Gastroesophageal sphincter (tissue), 4 donors: ENCODE results near the gene ZNF627. TPM values are rescaled to one million over a fixed set of nuclear protein-coding genes. Genes with fewer than 3 reads are reported as not detected.
"Not testable (repeated sequence)": the region's sequence is repeated elsewhere in the genome, so short reads cannot be mapped to it uniquely, and the experiment has no call there.

Experiments
- ATAC-seq: fragments of 150-250 bp; one replicate; pipeline ENCODE4 v1.9.1; 2016; ENCODE audit warnings: mild to moderate bottlenecking, moderate library complexity
- H3K27ac ChIP-seq, 4 donors: fragments of 200-600 bp; sonication (generic) in 3 of 4; 1 replicate in 3 of 4; 2 replicates in 1 of 4; pipeline ENCODE4 v1.5.1; 2016 to 2019
- H3K27me3 ChIP-seq: fragments of 200-600 bp; sonication (generic); one replicate; pipeline ENCODE4 v1.5.1; 2019
- H3K36me3 ChIP-seq, 2 donors: fragments of 200-600 bp; sonication (generic); one replicate each; pipeline ENCODE4 v1.5.1; 2019; ENCODE audit warnings: control low read depth in 1 of 2
- H3K4me1 ChIP-seq, 3 donors: fragments of 200-600 bp; sonication (generic); 1 replicate in 2 of 3; 2 replicates in 1 of 3; pipeline ENCODE4 v1.5.1; 2016 to 2019; ENCODE audit warnings: control low read depth in 2 of 3
- H3K4me3 ChIP-seq, 2 donors: fragments of 200-600 bp; sonication (generic); one replicate each; pipeline ENCODE4 v1.5.1; 2019; ENCODE audit warnings: mild to moderate bottlenecking in 1 of 2, moderate library complexity in 1 of 2
- H3K9me3 ChIP-seq, 3 donors: fragments of 200-600 bp; sonication (generic); one replicate each; pipeline ENCODE4 v1.5.1; 2017 to 2019; ENCODE audit warnings: control low read depth in 2 of 3
- EP300 ChIP-seq: sonication (generic); formaldehyde crosslinking; IDR thresholded peaks from one replicate; pipeline ENCODE4 v1.6.1; 2017; ENCODE audit warnings: antibody characterized with exemption, mild to moderate bottlenecking
- POLR2A ChIP-seq, 2 donors: fragments of 450-650 bp; IDR thresholded peaks; one replicate each; pipeline ENCODE4 v1.6.1; 2017; ENCODE audit warnings: antibody characterized with exemption in 2 of 2, mild to moderate bottlenecking in 2 of 2, moderate library complexity in 1 of 2
- POLR2AphosphoS5 ChIP-seq: sonication (generic); formaldehyde crosslinking; IDR thresholded peaks from one replicate; pipeline ENCODE4 v1.6.1; 2017; ENCODE audit warnings: antibody characterized with exemption
- WGBS, 2 donors: methylation state at CpG; one replicate each; pipeline ENCODE4 v1.1.5; 2018; ENCODE audit warnings: low coverage in 1 of 2; 5-methylcytosine and 5-hydroxymethylcytosine counted together
- total RNA-seq, 4 donors: library from RNA; depleted of rRNA; stranded (reverse); fragments of >200 nt; gene quantifications; one replicate each; pipeline ENCODE4 v1.1.0, GENCODE V29; 2016
- TF ChIP-seq, protein P1 (sequence below), 4 experiments: fragments of 200-600 bp in 2 of 4; fragments of 450-650 bp in 2 of 4; sonication (generic) in 1 of 4; IDR thresholded peaks; one replicate each; pipeline ENCODE4 v1.5.1; 2017 to 2019; ENCODE audit warnings: antibody characterized with exemption in 4 of 4, mild to moderate bottlenecking in 2 of 4, moderate library complexity in 2 of 4

ZNF627 gene
- total RNA-seq, 4 donors from 2014 or later = 9.6 to 18.0 (median 10.4) TPM

- H3K9me3 ChIP-seq = peaks cover 0 to 14% (median 0%) of the 10 kb centered on the region in 3 donors
- no peaks in the 10 kb centered on the region for H3K4me1 ChIP-seq
- 90 to 95% methylated on average over 3 to 5 of the region's 5 CpGs for WGBS, 2 donors
- H3K27ac ChIP-seq = no peak overlapping the region
- TF ChIP-seq POLR2AphosphoS5 = no peak
- TF ChIP-seq, protein P1, sequence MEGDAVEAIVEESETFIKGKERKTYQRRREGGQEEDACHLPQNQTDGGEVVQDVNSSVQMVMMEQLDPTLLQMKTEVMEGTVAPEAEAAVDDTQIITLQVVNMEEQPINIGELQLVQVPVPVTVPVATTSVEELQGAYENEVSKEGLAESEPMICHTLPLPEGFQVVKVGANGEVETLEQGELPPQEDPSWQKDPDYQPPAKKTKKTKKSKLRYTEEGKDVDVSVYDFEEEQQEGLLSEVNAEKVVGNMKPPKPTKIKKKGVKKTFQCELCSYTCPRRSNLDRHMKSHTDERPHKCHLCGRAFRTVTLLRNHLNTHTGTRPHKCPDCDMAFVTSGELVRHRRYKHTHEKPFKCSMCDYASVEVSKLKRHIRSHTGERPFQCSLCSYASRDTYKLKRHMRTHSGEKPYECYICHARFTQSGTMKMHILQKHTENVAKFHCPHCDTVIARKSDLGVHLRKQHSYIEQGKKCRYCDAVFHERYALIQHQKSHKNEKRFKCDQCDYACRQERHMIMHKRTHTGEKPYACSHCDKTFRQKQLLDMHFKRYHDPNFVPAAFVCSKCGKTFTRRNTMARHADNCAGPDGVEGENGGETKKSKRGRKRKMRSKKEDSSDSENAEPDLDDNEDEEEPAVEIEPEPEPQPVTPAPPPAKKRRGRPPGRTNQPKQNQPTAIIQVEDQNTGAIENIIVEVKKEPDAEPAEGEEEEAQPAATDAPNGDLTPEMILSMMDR (IDR thresholded peaks at IDR 0.05) = no peak
- TF ChIP-seq POLR2A (IDR thresholded peaks at IDR 0.05) = no peak
- TF ChIP-seq EP300 = no peak
- H3K36me3 ChIP-seq = peaks cover 10 to 42% of the 10 kb centered on the region in 2 donors
- no peaks in the 10 kb centered on the region for H3K27me3 ChIP-seq
- no peak for ATAC-seq
- no peak overlapping the region for H3K4me3 ChIP-seq
Measured at GRCh38 chr19:11612816-11613511, 15.7 kb downstream of the ZNF627 start.

- TF ChIP-seq EP300 = no peak
- TF ChIP-seq POLR2A (IDR thresholded peaks at IDR 0.05) = no peak
- no peak for TF ChIP-seq POLR2AphosphoS5
- TF ChIP-seq, protein P1 (IDR thresholded peaks at IDR 0.05) = no peak
- WGBS, 2 donors = 95 to 96% methylated on average over 18 to 19 of the region's 19 CpGs
Measured at GRCh38 chr19:11617180-11618062, 20.1 kb downstream of the ZNF627 start.

GRCh38 chr19:11620553-11620952 lies 23.3 kb downstream of the ZNF627 start:
- Histone ChIP-seq H3K27me3 (no peaks in the 10 kb centered on the region), H3K4me1 (peaks cover 0 to 20% (median 0%) of the 10 kb centered on the region in 3 donors), H3K9me3 (peaks cover 0 to 20% (median 0%) of the 10 kb centered on the region in 3 donors), H3K36me3 (peaks cover 10 to 60% of the 10 kb centered on the region in 2 donors), H3K4me3 (no peak overlapping the region), H3K27ac (no peak overlapping the region)
- 61 to 96% methylated on average over 2 to 4 of the region's 4 CpGs for WGBS, 2 donors
- ATAC-seq = no peak
- TF ChIP-seq POLR2A (IDR thresholded peaks at IDR 0.05) (no peak), POLR2AphosphoS5 (no peak), EP300 (no peak)
- TF ChIP-seq, protein P1 (IDR thresholded peaks at IDR 0.05) = no peak

More at GRCh38 chr19:11617180-11618062, 20.1 kb downstream of the ZNF627 start:
- H3K36me3 ChIP-seq = peaks cover 10 to 78% of the 10 kb centered on the region in 2 donors
- H3K4me1 ChIP-seq = no peaks in the 10 kb centered on the region
- H3K4me3 ChIP-seq = no peak overlapping the region
- H3K27ac ChIP-seq = no peak overlapping the region
- peaks cover 0 to 20% (median 0%) of the 10 kb centered on the region in 3 donors for H3K9me3 ChIP-seq
- no peak for ATAC-seq
- H3K27me3 ChIP-seq = no peaks in the 10 kb centered on the region

DNA sequence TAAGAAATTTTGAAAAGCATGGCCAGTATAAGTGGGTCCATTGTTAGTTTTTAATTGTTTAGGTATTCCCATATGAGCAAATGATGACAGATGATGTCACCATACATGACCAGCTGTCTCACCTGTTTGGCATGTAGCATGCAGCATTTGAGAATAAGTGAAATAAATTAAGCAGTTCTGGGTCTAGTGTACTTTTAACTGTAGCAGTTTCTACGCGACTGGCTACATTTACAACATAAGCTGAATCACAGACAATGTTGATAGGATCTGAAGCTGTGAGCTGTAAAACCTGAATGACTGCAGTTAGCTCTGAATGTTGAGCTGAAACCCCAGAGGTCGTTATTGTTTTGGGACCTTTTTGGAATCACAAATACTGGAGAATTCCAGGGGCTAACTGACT lies 25.1 kb downstream of the ZNF627 start:
- H3K4me3 ChIP-seq, H3K27me3 ChIP-seq, ATAC-seq, H3K27ac ChIP-seq: not testable (repeated sequence)
- 48 to 72% methylated on average over 3 of the region's 3 CpGs for WGBS, 2 donors
- H3K36me3 ChIP-seq = peaks cover 2 to 42% of the 10 kb centered on the region in 2 donors
- peaks cover 0 to 11% (median 0%) of the 10 kb centered on the region in 3 donors for H3K9me3 ChIP-seq
- H3K4me1 ChIP-seq = peaks cover 0 to 20% (median 0%) of the 10 kb centered on the region in 3 donors

GRCh38 chr19:11624069-11624463 lies 26.8 kb downstream of the ZNF627 start:
- Histone ChIP-seq H3K9me3 (no peaks in the 10 kb centered on the region), H3K27ac (peak overlapping the region in 2 of 4 donors; percentile 41), H3K4me3 (peak overlapping the region in 1 of 2 donors; percentile 48), H3K36me3 (peaks cover 0 to 27% of the 10 kb centered on the region in 2 donors), H3K4me1 (peaks cover 0 to 20% (median 0%) of the 10 kb centered on the region in 3 donors), H3K27me3 (no peaks in the 10 kb centered on the region)
- WGBS, 2 donors = 8 to 51% methylated on average over 4 of the region's 4 CpGs
- ATAC-seq = no peak
- TF ChIP-seq POLR2AphosphoS5 (no peak), EP300 (no peak), POLR2A (IDR thresholded peaks at IDR 0.05) (no peak)
- TF ChIP-seq, protein P1 (IDR thresholded peaks at IDR 0.05) = no peak
